SU-DHL-6 (cell line): ENCODE measurements around the gene CDH3.

ENCODE experiments used
- CTCF ChIP-seq: fragments of 200-600 bp; sonication (generic); IDR thresholded peaks from one replicate; pipeline ENCODE4 v1.5.1; 2017; ENCODE audit warnings: antibody characterized with exemption, mild to moderate bottlenecking, low read length, moderate library complexity; ENCODE audit not compliant: insufficient read depth, poor library complexity, severe bottlenecking
- EZH2phosphoT487 ChIP-seq: fragments of 200-600 bp; sonication (generic), shearing (Covaris generic); conservative IDR thresholded peaks from 2 replicates; pipeline ENCODE4 v1.6.1; 2018; ENCODE audit warnings: mild to moderate bottlenecking, antibody characterized with exemption, low read length, moderate library complexity, mixed read lengths

GRCh38 chr16:68629351-68629910, 15.7 kb upstream of the CDH3 start:
- TF ChIP-seq CTCF: no peak
- no peak for TF ChIP-seq EZH2phosphoT487
